MCF 10A (cell line): ENCODE results near the gene OR5D18. TPM values are rescaled to one million over a fixed set of nuclear protein-coding genes. Genes with fewer than 3 reads are reported as not detected.

ENCODE experiments used
- BruUV-seq: library from RNA; stranded (reverse); fragments of 400-500 nt; replicated peaks from 2 replicates; lab custom pipeline; 2021; lab: Mats Ljungman, UMichigan
- CTCF ChIA-PET: fragments of 300-600 bp; sonication (Branson Sonifier 250); formaldehyde crosslinking; extraction: SDS; loops from one replicate; lab custom pipeline; 2021; ENCODE audit warnings: antibody characterized with exemption, inconsistent platforms; lab: Yijun Ruan, JAX
- POLR2A ChIA-PET: fragments of 300-600, 350-650 bp; sonication (Branson Sonifier 250); formaldehyde crosslinking; extraction: SDS; loops from one replicate; lab custom pipeline; 2020; ENCODE audit warnings: antibody characterized with exemption, inconsistent platforms; lab: Yijun Ruan, JAX
- DNase-seq: peaks from one replicate; pipeline ENCODE4 v3.0.0-alpha.2; 2018; ENCODE audit not compliant: unreplicated experiment
- H3K27ac Mint-ChIP-seq: one replicate; pipeline ENCODE4 v1.8.0; 2022; ENCODE audit warnings: mild to moderate bottlenecking, low read depth, mixed read lengths; ENCODE audit not compliant: unreplicated experiment
- H3K27me3 Mint-ChIP-seq: one replicate; pipeline ENCODE4 v1.8.0; 2022; ENCODE audit warnings: mixed read lengths; ENCODE audit not compliant: insufficient read depth, unreplicated experiment
- H3K36me3 Mint-ChIP-seq: one replicate; pipeline ENCODE4 v1.8.0; 2022; ENCODE audit warnings: mild to moderate bottlenecking, moderate library complexity, mixed read lengths; ENCODE audit not compliant: insufficient read depth, unreplicated experiment
- H3K4me1 Mint-ChIP-seq: one replicate; pipeline ENCODE4 v1.8.0; 2022; ENCODE audit warnings: mixed read lengths; ENCODE audit not compliant: insufficient read depth, unreplicated experiment
- H3K4me3 Mint-ChIP-seq: one replicate; pipeline ENCODE4 v1.8.0; 2022; ENCODE audit warnings: mild to moderate bottlenecking, moderate library complexity, mixed read lengths; ENCODE audit not compliant: unreplicated experiment
- H3K9me3 Mint-ChIP-seq: one replicate; pipeline ENCODE4 v1.8.0; 2022; ENCODE audit warnings: mixed read lengths; ENCODE audit not compliant: unreplicated experiment
- CTCF ChIP-seq: fragments of 200-600 bp; IDR thresholded peaks from one replicate; pipeline ENCODE4 v1.8.0; 2022; ENCODE audit warnings: antibody characterized with exemption, mild to moderate bottlenecking; ENCODE audit not compliant: unreplicated experiment
- intact Hi-C: fragments of 100-400 bp; cut with micrococcal nuclease; formaldehyde crosslinking; loops from 2 replicates; pipeline ENCODE4 v1.14.1; 2022
- total RNA-seq: library from RNA; stranded (reverse); gene quantifications from 2 replicates; pipeline ENCODE4 v1.2.3, GENCODE V29; 2022

The OR5D18 gene
- total RNA-seq, 1 experiment from 2014 or later, result not detected

GRCh38 chr11:55795256-55795655 lies 24.2 kb upstream of the OR5D18 start, which contains the start of gene OR5D14:
TSS of gene OR5D14 (plus strand) at chr11:55795556. CDS start at chr11:55795556, 0 bp downstream.
- DNase-seq, result no peak
- no TSS peak for BruUV-seq
- Mint-ChIP-seq H3K27ac (no peak within 1 kb of the TSS), H3K4me3 (no peak within 1 kb of the TSS), H3K4me1 (no peaks in the 10 kb centered on the region), H3K9me3 (peaks cover 24% of the 10 kb centered on the region), H3K36me3 (no peaks in the 10 kb centered on the region), H3K27me3 (no peaks in the 10 kb centered on the region)
- ChIA-PET POLR2A (no interaction called here), CTCF (interaction anchor here (0.6 kb wide), 1 partner anchor 1685 kb away, joined by 4 read pairs; no protein-coding TSS in a partner anchor)
- no peak for TF ChIP-seq CTCF
- intact Hi-C loops, result no loop called here

- no peaks in the 10 kb centered on the region for H3K36me3 Mint-ChIP-seq
- ChIA-PET POLR2A (no interaction called here), CTCF (no interaction called here)
Measured at GRCh38 chr11:55806248-55806647, 13.2 kb upstream of the OR5D18 start.

GRCh38 chr11:55811067-55811466 lies 8.4 kb upstream of the OR5D18 start, which contains the start of gene OR5L1:
TSS of gene OR5L1 (plus strand) at chr11:55811367. CDS start at chr11:55811467, 100 bp downstream.
- H3K9me3 Mint-ChIP-seq, result peaks cover 26% of the 10 kb centered on the region
- POLR2A ChIA-PET, result no interaction called here
- intact Hi-C loops, result no loop called here
- no peak within 1 kb of the TSS for H3K27ac Mint-ChIP-seq
- TF ChIP-seq CTCF, result no peak
- H3K27me3 Mint-ChIP-seq, result no peaks in the 10 kb centered on the region
- DNase-seq, result no peak
- BruUV-seq, result no TSS peak
- no peak within 1 kb of the TSS for H3K4me3 Mint-ChIP-seq
- H3K36me3 Mint-ChIP-seq, result no peaks in the 10 kb centered on the region
- CTCF ChIA-PET, result no interaction called here
- no peaks in the 10 kb centered on the region for H3K4me1 Mint-ChIP-seq

More at GRCh38 chr11:55806248-55806647, 13.2 kb upstream of the OR5D18 start:
- no peak for TF ChIP-seq CTCF
- peaks cover 35% of the 10 kb centered on the region for H3K9me3 Mint-ChIP-seq
- H3K4me1 Mint-ChIP-seq, result no peaks in the 10 kb centered on the region
- no peaks in the 10 kb centered on the region for H3K27me3 Mint-ChIP-seq
- no peak for DNase-seq
- no peak overlapping the region for H3K4me3 Mint-ChIP-seq
- intact Hi-C loops, result no loop called here
- BruUV-seq, result no TSS peak
- H3K27ac Mint-ChIP-seq, result no peak overlapping the region

DNA sequence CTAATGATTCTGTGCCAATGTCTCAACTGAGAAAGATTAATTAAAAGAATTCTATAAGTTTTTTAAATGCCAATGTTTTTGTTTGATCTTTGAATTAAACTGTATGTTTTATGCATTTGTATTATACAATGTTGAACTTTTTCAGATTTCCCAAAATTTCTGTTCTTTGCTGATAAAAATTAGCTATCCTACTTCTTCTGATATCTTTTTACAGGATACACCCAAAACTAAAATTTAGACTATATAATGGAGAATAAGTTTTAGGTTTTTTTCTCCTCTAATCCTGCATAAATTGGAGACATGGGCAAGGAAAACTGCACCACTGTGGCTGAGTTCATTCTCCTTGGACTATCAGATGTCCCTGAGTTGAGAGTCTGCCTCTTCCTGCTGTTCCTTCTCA lies 7.5 kb downstream of the OR5D18 start, which contains the start of gene OR5L2:
TSS of gene OR5L2 (plus strand) at position 301 of the 400 bp plus-strand sequence. CDS start at position 301, 0 bp downstream.
- DNase-seq, result no peak
- no TSS peak for BruUV-seq
- no peaks in the 10 kb centered on the region for H3K4me1 Mint-ChIP-seq
- no peak within 1 kb of the TSS for H3K27ac Mint-ChIP-seq
- H3K4me3 Mint-ChIP-seq, result no peak within 1 kb of the TSS
- H3K36me3 Mint-ChIP-seq, result no peaks in the 10 kb centered on the region
- ChIA-PET CTCF (no interaction called here), POLR2A (interaction anchor here (1.0 kb wide), 1 partner anchor 9 kb away, joined by 3 read pairs; no protein-coding TSS in a partner anchor)
- H3K9me3 Mint-ChIP-seq, result peaks cover 20% of the 10 kb centered on the region
- H3K27me3 Mint-ChIP-seq, result no peaks in the 10 kb centered on the region
- intact Hi-C loops, result no loop called here
- no peak for TF ChIP-seq CTCF
